Stomach (tissue), 19 donors: ENCODE results near the gene NUP35. TPM values are rescaled to one million over a fixed set of nuclear protein-coding genes. Genes with fewer than 3 reads are reported as not detected.

ENCODE experiments used
- DNase-seq, 2 donors: peaks; one replicate each; pipeline versions ENCODE4 v3.0.0 to v3.0.0-alpha.2; 2013 to 2019
- H3K27ac ChIP-seq, 5 donors: fragments of 200-600 bp in 4 of 5; sonication (generic) in 4 of 5; one replicate each; pipeline ENCODE4 v1.5.1; 2013 to 2019; ENCODE audit warnings: mild to moderate bottlenecking in 1 of 5, moderate library complexity in 1 of 5
- H3K27me3 ChIP-seq, 3 donors: fragments of 200-600 bp; sonication (generic); one replicate each; pipeline ENCODE4 v1.5.1; 2017 to 2019; ENCODE audit warnings: mixed run types in 1 of 3
- H3K36me3 ChIP-seq, 4 donors: fragments of 200-600 bp; sonication (generic); 1 replicate in 3 of 4; 2 replicates in 1 of 4; pipeline ENCODE4 v1.5.1; 2016 to 2019
- H3K4me1 ChIP-seq, 4 donors: fragments of 200-600 bp; sonication (generic); one replicate each; pipeline ENCODE4 v1.5.1; 2016 to 2019
- H3K4me3 ChIP-seq, 4 donors: fragments of 200-600 bp; sonication (generic) in 3 of 4; one replicate each; pipeline ENCODE4 v1.5.1; 2016 to 2019; ENCODE audit warnings: mild to moderate bottlenecking in 1 of 4
- H3K9me3 ChIP-seq, 4 donors: fragments of 200-600 bp; sonication (generic); one replicate each; pipeline ENCODE4 v1.5.1; 2016 to 2019
- CTCF ChIP-seq, 7 experiments: fragments of 450-650 bp in 4 of 7; fragments of 200-600 bp in 3 of 7; sonication (generic) in 3 of 7; IDR thresholded peaks; one replicate each; pipeline ENCODE4 v1.5.1; 2016 to 2019; ENCODE audit warnings: antibody characterized with exemption in 7 of 7, control low read depth in 2 of 7, mild to moderate bottlenecking in 1 of 7
- EP300 ChIP-seq: sonication (generic); formaldehyde crosslinking; IDR thresholded peaks from one replicate; pipeline ENCODE4 v1.6.1; 2017; ENCODE audit warnings: antibody characterized with exemption
- POLR2A ChIP-seq, 4 donors: fragments of 450-650 bp; IDR thresholded peaks; one replicate each; pipeline ENCODE4 v1.6.1; 2016; ENCODE audit warnings: antibody characterized with exemption in 4 of 4, control low read depth in 2 of 4, mild to moderate bottlenecking in 1 of 4, moderate library complexity in 1 of 4
- POLR2AphosphoS5 ChIP-seq, 3 donors: sonication (generic); formaldehyde crosslinking; IDR thresholded peaks; one replicate each; pipeline ENCODE4 v1.6.1; 2016; ENCODE audit warnings: antibody characterized with exemption in 3 of 3
- WGBS, 5 donors: extraction: QIAGEN DNeasy Blood & Tissue Kit in 3 of 5; methylation state at CpG; one replicate each; pipeline versions ENCODE4 v1.1.5 to v1.1.7; 2013 to 2018; 5-methylcytosine and 5-hydroxymethylcytosine counted together
- intact Hi-C: fragments of 100-400 bp; cut with DNase I; formaldehyde crosslinking; loops from one replicate; pipeline ENCODE4 v1.15.1; 2023; ENCODE audit warnings: low total_unique reads
- long read RNA-seq, 10 donors: transcript quantifications; one replicate each; lab custom pipeline, GENCODE V29; 2026
- polyA plus RNA-seq, 3 donors: library from polyadenylated mRNA; stranded (reverse); fragments of 200-250 nt; gene quantifications; one replicate each; pipeline ENCODE4 v1.2.3, GENCODE V29; 2013
- total RNA-seq, 5 donors: library from RNA; depleted of rRNA; stranded (reverse); fragments of >200 nt; gene quantifications; one replicate each; pipeline versions ENCODE4 v1.1.0 to v1.2.3, GENCODE V29; 2014 to 2016
- donor health status: healthy with polysubstance abuse.
- donor health status: Bipolar disorder and iron deficiency.
- donor health status: healthy.

Gene NUP35
- total RNA-seq (10 to 100 TPM in 4 of 5 donors, 1 to 10 TPM in 1; 1.4 to 59.5 (median 43.3) TPM), polyA plus RNA-seq (10 to 100 TPM in 2 of 3 donors, 1 to 10 TPM in 1; 8.0 to 11.3 (median 10.5) TPM)
- long read RNA-seq, donor 1, partial matches to known transcripts: 0 of 2 reads
- long read RNA-seq, donor 1, other reads (novel, unspliced or antisense): 0 of 2 reads
- long read RNA-seq, donor 2, partial matches to known transcripts: 0 of 3 reads
- long read RNA-seq, donor 2, other reads (novel, unspliced or antisense): 0 of 3 reads
- long read RNA-seq, donor 3, partial matches to known transcripts: 0 of 4 reads
- long read RNA-seq, donor 3, other reads (novel, unspliced or antisense): 0 of 4 reads
- long read RNA-seq, donor 4, partial matches to known transcripts: 0 of 1 reads
- long read RNA-seq, donor 4, other reads (novel, unspliced or antisense): 0 of 1 reads
- long read RNA-seq, donor 5, partial matches to known transcripts: 0 of 6 reads
- long read RNA-seq, donor 5, other reads (novel, unspliced or antisense): 0 of 6 reads
- long read RNA-seq, donor 6: 0 reads
- long read RNA-seq, donor 7, transcript NUP35-201 (9 exons, 1,633 nt): major isoform, 5 of 5 reads
- long read RNA-seq, donor 7, partial matches to known transcripts: 0 of 5 reads
- long read RNA-seq, donor 7, other reads (novel, unspliced or antisense): 0 of 5 reads
- long read RNA-seq, donor 8, transcript NUP35-201 (9 exons, 1,633 nt): major isoform, 13 of 13 reads
- long read RNA-seq, donor 8, partial matches to known transcripts: 0 of 13 reads
- long read RNA-seq, donor 8, other reads (novel, unspliced or antisense): 0 of 13 reads
- long read RNA-seq, donor 9, partial matches to known transcripts: 0 of 3 reads
- long read RNA-seq, donor 9, other reads (novel, unspliced or antisense): 0 of 3 reads
- long read RNA-seq, donor 10: 0 reads

- Histone ChIP-seq H3K36me3 (peaks cover 0 to 12% (median 8%) of the 10 kb centered on the region in 4 donors), H3K4me3 (peak within 1 kb of the TSS; percentile 71 to 97 (median 86)), H3K9me3 (no peaks in the 10 kb centered on the region), H3K27me3 (no peaks in the 10 kb centered on the region), H3K27ac (peak within 1 kb of the TSS; percentile 83 to 92 (median 91)), H3K4me1 (peaks cover 11 to 33% (median 21%) of the 10 kb centered on the region in 4 donors)
- TF ChIP-seq POLR2A (IDR thresholded peaks at IDR 0.05): no peak
- no peak for TF ChIP-seq EP300
- no peak for TF ChIP-seq CTCF (IDR thresholded peaks at IDR 0.05)
- peak; percentile 56 to 87 (median 66) for TF ChIP-seq POLR2AphosphoS5 (IDR thresholded peaks at IDR 0.05)
- 0 to 1% (median 0%) methylated on average over 36 to 43 of the region's 43 CpGs for WGBS, 5 donors
- peak; percentile 90 to 97 for DNase-seq
- intact Hi-C loops: no loop called here
Observed at GRCh38 chr2:183124222-183124956, at the start of gene NUP35. Gene NUP35, plus strand, starts transcription at chr2:183124443. Its CDS starts 15 bp downstream, at chr2:183124458.

- Histone ChIP-seq H3K27me3 (no peaks in the 10 kb centered on the region), H3K4me3 (peak overlapping the region; percentile 54 to 72 (median 66)), H3K9me3 (no peaks in the 10 kb centered on the region), H3K27ac (peak overlapping the region; percentile 78 to 90 (median 87)), H3K36me3 (no peaks in the 10 kb centered on the region), H3K4me1 (peaks cover 6 to 35% (median 17%) of the 10 kb centered on the region in 4 donors)
- intact Hi-C loops: no loop called here
- no peak for TF ChIP-seq CTCF (IDR thresholded peaks at IDR 0.05)
- no peak for TF ChIP-seq POLR2A (IDR thresholded peaks at IDR 0.05)
- TF ChIP-seq POLR2AphosphoS5 (IDR thresholded peaks at IDR 0.05): no peak
- TF ChIP-seq EP300: no peak
- no peak for DNase-seq
- WGBS, 5 donors: 1 to 7% (median 3%) methylated on average over 8 of the region's 8 CpGs
Observed at GRCh38 chr2:183078163-183078463, 46.1 kb upstream of the NUP35 start.

- H3K36me3 ChIP-seq: no peaks in the 10 kb centered on the region
- 0 to 1% (median 1%) methylated on average over 20 of the region's 20 CpGs for WGBS, 5 donors
- H3K4me3 ChIP-seq: peak within 1 kb of the TSS; percentile 54 to 72 (median 66)
- no peaks in the 10 kb centered on the region for H3K9me3 ChIP-seq
- peak; percentile 81 to 96 (median 82) for TF ChIP-seq POLR2AphosphoS5 (IDR thresholded peaks at IDR 0.05)
- no peak for TF ChIP-seq EP300
- TF ChIP-seq POLR2A (IDR thresholded peaks at IDR 0.05): peak in 2 of 4 donors; percentile 45 to 60
- TF ChIP-seq CTCF (IDR thresholded peaks at IDR 0.05): no peak
- peak; percentile 95 to 97 for DNase-seq
- peaks cover 6 to 35% (median 17%) of the 10 kb centered on the region in 4 donors for H3K4me1 ChIP-seq
- intact Hi-C loops: no loop called here
- peak within 1 kb of the TSS; percentile 84 to 90 (median 87) for H3K27ac ChIP-seq
- no peaks in the 10 kb centered on the region for H3K27me3 ChIP-seq
Observed at GRCh38 chr2:183078464-183079138, 45.6 kb upstream of the NUP35 start, which contains the start of gene DUSP19. Gene DUSP19, plus strand, starts transcription at chr2:183078747. Its CDS starts 187 bp downstream, at chr2:183078934.
